Natural killer cell (primary cell): ENCODE results near the gene EDIL3. TPM values are rescaled to one million over a fixed set of nuclear protein-coding genes. Genes with fewer than 3 reads are reported as not detected.

Source experiments
- ATAC-seq, 3 donors: fragments of 150-1000 bp in 2 of 3; fragments of 200-7000 bp in 1 of 3; cut with Tn5 transposase; 1 replicate in 1 of 3; 2 replicates in 2 of 3; pipeline ENCODE4 v1.10.0; 2021; ENCODE audit warnings: mild to moderate bottlenecking in 2 of 3, moderate library complexity in 2 of 3
- DNase-seq, 2 donors: peaks; one replicate each; pipeline versions ENCODE4 v3.0.0 to v3.0.0-alpha.2; 2013 to 2021; ENCODE audit warnings: mixed read lengths in 1 of 2
- H3K27ac ChIP-seq: one replicate; pipeline ENCODE4 v1.5.1; 2013; ENCODE audit warnings: mild to moderate bottlenecking, low read length
- H3K27me3 ChIP-seq: one replicate; pipeline ENCODE4 v1.6.1; 2013; ENCODE audit warnings: low read length; ENCODE audit not compliant: control insufficient read depth, insufficient read depth
- H3K36me3 ChIP-seq: one replicate; pipeline ENCODE4 v1.6.1; 2013; ENCODE audit warnings: low read length; ENCODE audit not compliant: control insufficient read depth, insufficient read depth
- H3K4me1 ChIP-seq: one replicate; pipeline ENCODE4 v1.6.1; 2013; ENCODE audit warnings: low read length; ENCODE audit not compliant: control insufficient read depth, insufficient read depth
- H3K4me3 ChIP-seq: one replicate; pipeline ENCODE4 v1.5.1; 2013; ENCODE audit warnings: low read length
- H3K9me3 ChIP-seq: one replicate; pipeline ENCODE4 v1.6.1; 2013; ENCODE audit warnings: low read length; ENCODE audit not compliant: control insufficient read depth, insufficient read depth
- H3K27ac Mint-ChIP-seq, 2 donors: one replicate each; pipeline ENCODE4 v1.8.0; 2022; ENCODE audit warnings: mild to moderate bottlenecking in 2 of 2, mixed read lengths in 2 of 2, moderate library complexity in 1 of 2
- H3K27me3 Mint-ChIP-seq, 2 donors: one replicate each; pipeline ENCODE4 v1.8.0; 2022; ENCODE audit warnings: low read depth in 2 of 2, mixed read lengths in 2 of 2
- H3K36me3 Mint-ChIP-seq: one replicate; pipeline ENCODE4 v1.8.0; 2022; ENCODE audit warnings: mixed read lengths
- H3K4me1 Mint-ChIP-seq, 2 donors: one replicate each; pipeline ENCODE4 v1.8.0; 2022; ENCODE audit warnings: mixed read lengths in 2 of 2
- H3K4me3 Mint-ChIP-seq: one replicate; pipeline ENCODE4 v1.8.0; 2022; ENCODE audit warnings: mild to moderate bottlenecking, moderate library complexity, mixed read lengths
- H3K9me3 Mint-ChIP-seq, 2 donors: one replicate each; pipeline ENCODE4 v1.8.0; 2022; ENCODE audit warnings: mixed read lengths in 2 of 2
- WGBS: methylation state at CpG from one replicate; pipeline ENCODE4 v1.1.7; 2013; ENCODE audit warnings: missing lambda C conversion rate; ENCODE audit not compliant: insufficient coverage; 5-methylcytosine and 5-hydroxymethylcytosine counted together
- intact Hi-C: fragments of 100-400 bp; cut with micrococcal nuclease; formaldehyde crosslinking; loops from one replicate; pipeline ENCODE4 v1.14.2; 2022
- total RNA-seq, 4 donors: library from RNA; stranded (reverse); fragments of 120-200 nt in 1 of 4; gene quantifications; one replicate each; pipeline versions ENCODE4 v1.2.3 to v1.2.4, GENCODE V29; 2013 to 2022
- TF ChIP-seq, protein P1 (sequence below): fragments of 200-600 bp; IDR thresholded peaks from one replicate; pipeline ENCODE4 v1.8.0; 2022; ENCODE audit warnings: antibody characterized with exemption

The EDIL3 gene
- total RNA-seq, 3 donors from 2014 or later (not counting 1 experiment from before 2014, with no cell fraction given): not detected

DNA sequence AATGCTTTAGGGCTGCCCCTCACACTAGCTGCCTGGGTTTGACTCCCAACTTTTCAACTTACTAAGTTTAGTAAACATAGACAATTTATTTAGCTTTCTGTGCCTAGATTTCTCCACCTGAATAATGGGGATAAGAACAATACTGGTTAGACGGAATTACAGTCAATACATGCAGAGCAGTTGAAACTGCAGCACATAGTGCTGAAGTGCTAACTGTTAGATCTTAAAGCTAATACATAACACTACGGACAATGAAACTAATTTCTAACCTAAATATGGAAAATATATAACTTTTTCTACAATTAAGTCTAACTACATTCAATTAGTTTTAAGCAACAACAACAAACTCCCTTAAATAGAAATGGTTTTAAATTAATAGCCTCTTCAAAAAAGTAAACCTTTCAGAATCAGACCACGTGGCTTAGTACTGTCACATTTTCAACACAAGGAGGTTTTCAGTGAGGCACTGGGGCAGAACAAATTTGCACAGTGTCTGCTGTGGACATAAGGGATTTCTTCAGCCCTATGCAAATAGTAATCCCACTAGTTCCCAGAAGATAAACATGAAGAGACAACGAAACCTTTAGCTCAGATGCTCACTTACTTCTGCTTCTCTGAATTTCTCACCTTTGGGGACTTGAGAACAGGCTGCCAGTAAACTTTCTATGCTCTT, 293.4 kb downstream of the EDIL3 start:
- intact Hi-C loops: no loop called here
- Mint-ChIP-seq H3K27me3 (no peaks in the 10 kb centered on the region), H3K4me1 (no peaks in the 10 kb centered on the region)

DNA sequence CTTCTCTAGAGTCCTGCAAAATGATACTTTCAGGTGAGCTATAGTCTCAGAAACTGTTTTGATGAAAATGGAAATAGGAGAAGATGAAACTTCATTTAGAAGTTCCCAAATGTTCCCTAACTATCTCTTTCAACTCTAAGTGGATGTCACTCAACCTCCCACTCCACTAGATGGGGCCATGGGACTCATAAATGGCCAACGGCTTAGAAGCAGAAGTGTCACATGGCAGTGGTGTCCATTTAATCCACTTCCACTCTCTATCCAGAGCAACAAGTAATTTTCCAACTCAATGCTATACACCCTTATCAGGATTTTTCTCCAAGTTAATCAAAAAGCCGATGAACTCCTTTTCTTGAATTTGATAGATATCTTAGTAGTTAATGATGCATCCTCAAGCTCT, 295.7 kb downstream of the EDIL3 start:
- no peak for ATAC-seq
- Mint-ChIP-seq H3K9me3 (peaks cover 10 to 16% of the 10 kb centered on the region in 2 donors), H3K27ac (no peak overlapping the region), H3K4me3 (no peak overlapping the region), H3K27me3 (no peaks in the 10 kb centered on the region), H3K4me1 (no peaks in the 10 kb centered on the region), H3K36me3 (no peaks in the 10 kb centered on the region)
- intact Hi-C loops: no loop called here
- Histone ChIP-seq H3K36me3 (no peaks in the 10 kb centered on the region), H3K9me3 (peaks cover 7% of the 10 kb centered on the region), H3K4me1 (no peaks in the 10 kb centered on the region), H3K27ac (no peak overlapping the region), H3K4me3 (no peak overlapping the region), H3K27me3 (no peaks in the 10 kb centered on the region)
- no peak for DNase-seq
- TF ChIP-seq, protein P1, sequence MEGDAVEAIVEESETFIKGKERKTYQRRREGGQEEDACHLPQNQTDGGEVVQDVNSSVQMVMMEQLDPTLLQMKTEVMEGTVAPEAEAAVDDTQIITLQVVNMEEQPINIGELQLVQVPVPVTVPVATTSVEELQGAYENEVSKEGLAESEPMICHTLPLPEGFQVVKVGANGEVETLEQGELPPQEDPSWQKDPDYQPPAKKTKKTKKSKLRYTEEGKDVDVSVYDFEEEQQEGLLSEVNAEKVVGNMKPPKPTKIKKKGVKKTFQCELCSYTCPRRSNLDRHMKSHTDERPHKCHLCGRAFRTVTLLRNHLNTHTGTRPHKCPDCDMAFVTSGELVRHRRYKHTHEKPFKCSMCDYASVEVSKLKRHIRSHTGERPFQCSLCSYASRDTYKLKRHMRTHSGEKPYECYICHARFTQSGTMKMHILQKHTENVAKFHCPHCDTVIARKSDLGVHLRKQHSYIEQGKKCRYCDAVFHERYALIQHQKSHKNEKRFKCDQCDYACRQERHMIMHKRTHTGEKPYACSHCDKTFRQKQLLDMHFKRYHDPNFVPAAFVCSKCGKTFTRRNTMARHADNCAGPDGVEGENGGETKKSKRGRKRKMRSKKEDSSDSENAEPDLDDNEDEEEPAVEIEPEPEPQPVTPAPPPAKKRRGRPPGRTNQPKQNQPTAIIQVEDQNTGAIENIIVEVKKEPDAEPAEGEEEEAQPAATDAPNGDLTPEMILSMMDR: no peak
- 73% methylated on average over 1 of the region's 2 CpGs for WGBS

More for the DNA sequence above, 293.4 kb downstream of the EDIL3 start:
- Histone ChIP-seq H3K4me1 (no peaks in the 10 kb centered on the region), H3K36me3 (no peaks in the 10 kb centered on the region), H3K27me3 (no peaks in the 10 kb centered on the region), H3K9me3 (peaks cover 4% of the 10 kb centered on the region), H3K27ac (no peak overlapping the region), H3K4me3 (no peak overlapping the region)
- Mint-ChIP-seq H3K9me3 (peaks cover 10 to 13% of the 10 kb centered on the region in 2 donors), H3K36me3 (no peaks in the 10 kb centered on the region), H3K4me3 (no peak overlapping the region), H3K27ac (no peak overlapping the region)
- 86% methylated on average over 3 of the region's 4 CpGs for WGBS
- TF ChIP-seq, protein P1: no peak
- DNase-seq: no peak
- ATAC-seq: no peak

GRCh38 chr5:84086511-84086910, 298.2 kb downstream of the EDIL3 start:
- Histone ChIP-seq H3K4me3 (no peak overlapping the region), H3K36me3 (no peaks in the 10 kb centered on the region), H3K27me3 (no peaks in the 10 kb centered on the region), H3K4me1 (no peaks in the 10 kb centered on the region), H3K9me3 (peaks cover 7% of the 10 kb centered on the region), H3K27ac (no peak overlapping the region)
- Mint-ChIP-seq H3K4me3 (no peak overlapping the region), H3K27ac (no peak overlapping the region), H3K4me1 (no peaks in the 10 kb centered on the region), H3K36me3 (no peaks in the 10 kb centered on the region), H3K9me3 (peaks cover 6 to 11% of the 10 kb centered on the region in 2 donors), H3K27me3 (no peaks in the 10 kb centered on the region)
- no peak for DNase-seq
- ATAC-seq: no peak
- WGBS: 85% methylated on average over 5 of the region's 6 CpGs
- TF ChIP-seq, protein P1: no peak
- intact Hi-C loops: no loop called here
